ENCODE data around the gene KCNN3. TPM values are rescaled to one million over a fixed set of nuclear protein-coding genes. Genes with fewer than 3 reads are reported as not detected.

Gene KCNN3
- total RNA-seq, 1 donor, result not detected

GRCh38 chr1:154841384-154841783 is 28.7 kb downstream of the KCNN3 start:
- H3K4me3 ChIP-seq (ENCODE audit: low read depth, low read length), result no peak overlapping the region
- DNase-seq (ENCODE audit: low read depth), result no peak
- no peak for TF ChIP-seq CTCF (IDR thresholded peaks at IDR 0.05; ENCODE audit: insufficient read depth, low read depth, low read length)

- no peak overlapping the region for H3K4me3 ChIP-seq (ENCODE audit: low read depth, low read length)
- no peak for TF ChIP-seq CTCF (IDR thresholded peaks at IDR 0.05; ENCODE audit: insufficient read depth, low read depth, low read length)
- peak; percentile 18 for DNase-seq (ENCODE audit: low read depth)
Observed at GRCh38 chr1:154840269-154841176, 29.6 kb downstream of the KCNN3 start.

- no peak overlapping the region for H3K4me3 ChIP-seq (ENCODE audit: low read depth, low read length)
- no peak for DNase-seq (ENCODE audit: low read depth)
- no peak for TF ChIP-seq CTCF (IDR thresholded peaks at IDR 0.05; ENCODE audit: insufficient read depth, low read depth, low read length)
Observed at GRCh38 chr1:154839691-154840090, 30.4 kb downstream of the KCNN3 start.

GRCh38 chr1:154838988-154839387 is 31.1 kb downstream of the KCNN3 start:
- no peak overlapping the region for H3K4me3 ChIP-seq (ENCODE audit: low read depth, low read length)
- TF ChIP-seq CTCF (IDR thresholded peaks at IDR 0.05; ENCODE audit: insufficient read depth, low read depth, low read length), result no peak
- no peak for DNase-seq (ENCODE audit: low read depth)

- no peak for DNase-seq (ENCODE audit: low read depth)
- H3K4me3 ChIP-seq (ENCODE audit: low read depth, low read length), result no peak overlapping the region
- no peak for TF ChIP-seq CTCF (IDR thresholded peaks at IDR 0.05; ENCODE audit: insufficient read depth, low read depth, low read length)
Observed at GRCh38 chr1:154838461-154838860, 31.6 kb downstream of the KCNN3 start.

GRCh38 chr1:154837672-154838171 is 32.4 kb downstream of the KCNN3 start:
- no peak overlapping the region for H3K4me3 ChIP-seq (ENCODE audit: low read depth, low read length)
- peak; percentile 19 for DNase-seq (ENCODE audit: low read depth)
- no peak for TF ChIP-seq CTCF (IDR thresholded peaks at IDR 0.05; ENCODE audit: insufficient read depth, low read depth, low read length)
